Stimulated activated CD8-positive, alpha-beta memory T cell treated with anti-CD3 and anti-CD28 coated beads, Interleukin-15, amount 100 ng/mL, for 1 hour (primary cell): Measurements from ENCODE around the gene GRAMD1B.
"Not testable (repeated sequence)": the region's sequence is repeated elsewhere in the genome, so short reads cannot be mapped to it uniquely, and the experiment has no call there.

Experiments used
- DNase-seq: peaks from one replicate; pipeline ENCODE4 v3.0.0-alpha.2; 2020; ENCODE audit warnings: low read depth

The GRAMD1B gene

GRCh38 chr11:123641495-123641840, 211.4 kb downstream of the GRAMD1B start:
- DNase-seq, result no peak

GRCh38 chr11:123642435-123642834, 212.4 kb downstream of the GRAMD1B start:
- DNase-seq, result no peak

- DNase-seq, result no peak
Observed at GRCh38 chr11:123645286-123645975, 215.4 kb downstream of the GRAMD1B start.

- DNase-seq, result no peak
Observed at GRCh38 chr11:123650901-123651300, 220.8 kb downstream of the GRAMD1B start.

GRCh38 chr11:123652599-123652998, 222.5 kb downstream of the GRAMD1B start:
- DNase-seq, result no peak

- no peak for DNase-seq
Observed at GRCh38 chr11:123653483-123653826, 223.4 kb downstream of the GRAMD1B start.

- no peak for DNase-seq
Observed at GRCh38 chr11:123653827-123654565, 223.9 kb downstream of the GRAMD1B start.

- no peak for DNase-seq
Observed at GRCh38 chr11:123654566-123655081, 224.6 kb downstream of the GRAMD1B start, which contains the start of gene SCN3B. Gene SCN3B, minus strand, starts transcription at chr11:123654624. Its CDS starts 823 bp downstream, at chr11:123653801.

GRCh38 chr11:123659311-123659710, 229.2 kb downstream of the GRAMD1B start:
- no peak for DNase-seq

GRCh38 chr11:123659965-123660364, 229.9 kb downstream of the GRAMD1B start:
- DNase-seq, result not testable (repeated sequence)

- no peak for DNase-seq
Observed at GRCh38 chr11:123665306-123665705, 235.2 kb downstream of the GRAMD1B start.

- no peak for DNase-seq
Observed at GRCh38 chr11:123670081-123670480, 240.0 kb downstream of the GRAMD1B start.

GRCh38 chr11:123671534-123671933, 241.5 kb downstream of the GRAMD1B start:
- no peak for DNase-seq

GRCh38 chr11:123672568-123672967, 242.5 kb downstream of the GRAMD1B start:
- DNase-seq, result no peak

- no peak for DNase-seq
Observed at GRCh38 chr11:123674297-123674696, 244.2 kb downstream of the GRAMD1B start.
